ENCODE data around the gene CNIH1. TPM values are rescaled to one million over a fixed set of nuclear protein-coding genes. Genes with fewer than 3 reads are reported as not detected.

Gene CNIH1
- total RNA-seq, 1 donor from 2014 or later: 173 TPM

DNA sequence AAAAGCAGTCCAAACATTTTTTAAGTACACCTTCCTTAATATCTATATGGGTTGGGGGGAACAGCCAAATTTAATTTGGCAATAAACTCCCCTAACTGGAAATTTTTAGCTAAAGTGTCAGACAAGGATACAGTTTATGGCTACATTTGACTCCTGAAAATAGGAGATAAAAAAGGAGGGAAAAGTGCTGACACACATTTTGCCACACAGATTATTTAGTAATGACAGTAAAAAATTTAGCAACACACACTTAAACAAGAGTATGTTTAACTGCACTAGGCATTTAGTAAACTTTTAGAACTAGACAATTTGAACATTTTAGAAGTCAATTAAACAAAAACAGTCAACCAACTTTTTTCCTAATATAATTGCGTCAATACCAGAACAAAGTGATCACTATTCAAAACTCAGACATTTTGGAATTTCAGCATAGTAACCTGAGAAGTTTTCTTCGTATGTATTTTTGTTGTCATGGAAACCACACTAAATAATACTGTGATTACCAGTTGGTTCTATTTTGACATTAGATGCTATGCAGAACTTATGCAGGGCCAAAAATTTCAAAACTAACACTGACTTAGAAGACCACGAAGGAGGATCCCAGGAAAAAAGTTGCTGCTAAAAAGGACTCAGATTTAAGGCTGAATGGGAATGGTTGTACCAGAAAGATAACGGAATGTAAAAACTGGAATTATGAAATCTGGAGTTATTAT, 34.2 kb upstream of the CNIH1 start:
- Histone ChIP-seq H3K27me3 (no peaks in the 10 kb centered on the region), H3K9me3 (no peaks in the 10 kb centered on the region), H3K36me3 (peaks cover 6 to 12% of the 10 kb centered on the region in 2 donors), H3K4me3 (no peak overlapping the region), H3K27ac (peak overlapping the region in 1 of 2 donors; percentile 19), H3K4me1 (peaks cover 0 to 8% of the 10 kb centered on the region in 2 donors)
- no peak for TF ChIP-seq CTCF (IDR thresholded peaks at IDR 0.05)
- intact Hi-C loops (cut with DNase I): no loop called here
- DNase-seq (ENCODE audit: low spot score in 2 of 2): no peak

DNA sequence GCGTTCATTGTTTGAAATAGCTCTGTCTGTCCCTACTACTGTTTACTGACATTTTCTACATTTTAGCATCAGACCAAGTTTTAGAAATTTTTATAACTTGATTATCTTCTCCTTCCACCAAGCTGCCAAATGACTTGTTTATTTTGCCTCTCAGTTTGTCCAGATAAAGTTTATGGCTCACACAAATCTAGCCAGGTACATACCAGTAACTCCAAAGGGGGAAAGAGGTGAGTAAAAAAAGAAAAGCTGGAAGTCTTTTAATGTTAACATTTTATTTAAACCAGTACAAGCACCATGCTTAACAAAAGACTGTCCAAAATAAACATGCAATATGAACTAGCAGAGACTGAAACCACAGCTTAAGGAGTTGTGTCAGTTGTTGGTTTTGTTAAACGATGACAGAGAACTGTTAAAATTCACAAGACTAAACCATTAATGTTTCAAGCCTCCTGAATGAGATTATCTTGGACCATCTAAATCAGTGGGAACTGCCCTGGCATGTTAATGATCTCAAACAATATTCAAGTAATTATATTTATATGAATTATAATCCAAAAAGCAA, 33.1 kb upstream of the CNIH1 start:
- intact Hi-C loops (cut with DNase I): no loop called here
- Histone ChIP-seq H3K27me3 (no peaks in the 10 kb centered on the region), H3K27ac (peak overlapping the region in 1 of 2 donors; percentile 12), H3K9me3 (no peaks in the 10 kb centered on the region), H3K36me3 (peaks cover 0 to 12% of the 10 kb centered on the region in 2 donors), H3K4me1 (peaks cover 0 to 8% of the 10 kb centered on the region in 2 donors), H3K4me3 (no peak overlapping the region)
- no peak for TF ChIP-seq CTCF (IDR thresholded peaks at IDR 0.05)
- no peak for DNase-seq (ENCODE audit: low spot score in 2 of 2)

- H3K27ac ChIP-seq: no peak overlapping the region
- intact Hi-C loops (cut with DNase I): no loop called here
- no peaks in the 10 kb centered on the region for H3K36me3 ChIP-seq
Observed at GRCh38 chr14:54472315-54472714, 31.1 kb upstream of the CNIH1 start.

DNA sequence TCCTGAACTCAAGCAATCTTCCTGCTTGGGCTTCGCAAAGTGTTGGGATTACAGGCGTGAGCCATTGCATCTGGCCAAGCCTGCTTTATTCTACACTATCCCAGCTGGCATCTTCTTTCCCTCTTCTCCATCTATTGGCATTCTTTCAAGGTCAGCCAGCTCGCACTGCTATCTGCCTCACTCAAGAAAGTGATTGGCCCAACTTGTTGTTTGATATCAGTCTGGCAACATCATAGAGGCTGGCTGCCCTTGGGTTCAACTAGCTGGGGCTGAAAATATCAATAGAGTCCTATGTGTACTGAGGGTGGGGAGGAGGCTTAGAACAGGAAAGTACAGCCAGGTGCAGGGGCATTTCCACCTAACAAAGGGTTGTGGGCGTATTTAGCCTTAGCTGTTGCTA, 30.5 kb upstream of the CNIH1 start:
- no peaks in the 10 kb centered on the region for H3K27me3 ChIP-seq
- no peak overlapping the region for H3K27ac ChIP-seq
- no peaks in the 10 kb centered on the region for H3K9me3 ChIP-seq
- H3K4me3 ChIP-seq: no peak overlapping the region
- intact Hi-C loops (cut with DNase I): no loop called here
- H3K36me3 ChIP-seq: no peaks in the 10 kb centered on the region
- no peak for DNase-seq (ENCODE audit: low spot score in 2 of 2)
- no peak for TF ChIP-seq CTCF (IDR thresholded peaks at IDR 0.05)
- H3K4me1 ChIP-seq: peaks cover 0 to 8% of the 10 kb centered on the region in 2 donors

More at GRCh38 chr14:54472315-54472714, 31.1 kb upstream of the CNIH1 start:
- Histone ChIP-seq H3K9me3 (no peaks in the 10 kb centered on the region), H3K4me3 (no peak overlapping the region), H3K4me1 (peaks cover 0 to 8% of the 10 kb centered on the region in 2 donors), H3K27me3 (no peaks in the 10 kb centered on the region)
- TF ChIP-seq CTCF (IDR thresholded peaks at IDR 0.05): no peak
- DNase-seq (ENCODE audit: low spot score in 2 of 2): no peak

- no peak for TF ChIP-seq CTCF (IDR thresholded peaks at IDR 0.05)
- Histone ChIP-seq H3K27me3 (no peaks in the 10 kb centered on the region), H3K4me3 (no peak overlapping the region), H3K27ac (peak overlapping the region; percentile 13 to 48), H3K4me1 (peaks cover 0 to 8% of the 10 kb centered on the region in 2 donors), H3K36me3 (no peaks in the 10 kb centered on the region), H3K9me3 (no peaks in the 10 kb centered on the region)
- no peak for DNase-seq (ENCODE audit: low spot score in 2 of 2)
- intact Hi-C loops (cut with DNase I): no loop called here
Observed at GRCh38 chr14:54470701-54471100, 29.5 kb upstream of the CNIH1 start.

All from ascending aorta (tissue), 2 donors.